ENCODE results near the gene PCDHGB4. TPM values are rescaled to one million over a fixed set of nuclear protein-coding genes. Genes with fewer than 3 reads are reported as not detected.
"Not testable (repeated sequence)": the region's sequence is repeated elsewhere in the genome, so short reads cannot be mapped to it uniquely, and the experiment has no call there.

PCDHGB4 gene
- total RNA-seq, 2 donors from 2014 or later: 0.29 to 0.39 TPM

DNA sequence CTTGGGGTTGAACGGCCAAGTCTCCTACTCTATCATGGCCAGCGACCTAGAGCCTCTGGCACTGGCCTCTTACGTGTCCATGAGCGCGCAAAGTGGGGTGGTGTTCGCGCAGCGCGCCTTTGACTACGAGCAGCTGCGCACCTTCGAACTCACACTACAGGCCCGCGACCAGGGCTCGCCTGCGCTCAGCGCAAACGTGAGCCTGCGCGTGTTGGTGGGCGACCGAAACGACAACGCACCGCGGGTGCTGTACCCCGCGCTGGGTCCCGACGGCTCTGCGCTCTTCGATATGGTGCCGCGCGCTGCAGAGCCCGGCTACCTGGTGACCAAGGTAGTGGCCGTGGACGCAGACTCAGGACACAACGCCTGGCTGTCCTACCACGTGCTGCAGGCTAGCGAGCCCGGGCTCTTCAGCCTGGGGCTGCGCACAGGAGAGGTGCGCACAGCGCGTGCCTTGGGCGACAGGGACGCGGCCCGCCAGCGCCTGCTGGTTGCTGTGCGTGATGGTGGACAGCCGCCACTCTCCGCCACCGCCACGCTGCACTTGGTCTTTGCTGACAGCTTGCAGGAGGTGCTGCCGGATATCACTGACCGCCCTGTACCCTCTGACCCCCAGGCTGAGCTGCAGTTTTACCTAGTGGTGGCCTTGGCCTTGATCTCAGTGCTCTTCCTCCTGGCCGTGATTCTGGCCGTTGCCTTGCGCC lies 12.2 kb downstream of the PCDHGB4 start:
- peaks cover 4% of the 10 kb centered on the region for H3K9me3 Mint-ChIP-seq
- peaks cover 38 to 56% of the 10 kb centered on the region in 2 donors for H3K27me3 Mint-ChIP-seq
- ATAC-seq (no peak), DNase-seq (ENCODE audit: low spot score) (no peak)
- H3K27ac Mint-ChIP-seq: no peak overlapping the region
- H3K36me3 Mint-ChIP-seq: peaks cover 12% of the 10 kb centered on the region
- peaks cover 6 to 10% of the 10 kb centered on the region in 2 donors for H3K4me1 Mint-ChIP-seq (ENCODE audit: low read depth in 2 of 2)
- H3K4me3 Mint-ChIP-seq: peak overlapping the region; percentile 12

DNA sequence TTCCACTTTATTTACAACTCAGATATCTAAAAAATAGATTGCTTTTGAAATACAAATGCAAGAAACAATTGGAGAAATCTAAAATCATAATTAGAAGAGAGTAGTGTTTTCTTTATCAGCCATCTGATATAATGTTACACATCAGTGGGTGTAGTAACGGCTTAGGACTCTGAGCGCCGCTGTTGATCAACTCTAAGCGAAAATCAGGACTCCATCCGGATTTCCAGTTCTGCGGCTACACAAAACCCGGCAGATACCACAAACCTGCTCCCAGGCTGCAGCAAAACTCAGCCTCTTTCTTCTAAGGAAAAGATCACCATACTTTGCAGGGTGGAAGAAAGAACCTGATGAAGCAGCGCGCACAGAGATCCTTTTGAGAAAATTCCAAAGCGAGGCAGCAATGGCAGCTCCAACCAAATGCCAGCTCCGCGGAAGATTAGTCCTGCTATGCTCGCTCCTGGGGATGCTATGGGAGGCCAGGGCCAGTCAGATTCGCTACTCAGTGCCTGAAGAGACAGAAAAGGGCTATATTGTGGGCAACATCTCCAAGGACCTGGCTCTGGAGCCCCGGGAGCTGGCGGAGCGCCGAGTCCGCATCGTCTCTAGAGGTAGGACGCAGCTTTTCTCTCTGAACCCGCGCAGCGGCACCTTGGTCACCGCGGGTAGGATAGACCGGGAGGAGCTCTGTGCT lies 15.2 kb downstream of the PCDHGB4 start, which contains the start of gene PCDHGA9:
PCDHGA9 (plus strand) TSS at position 226 of the 691 bp plus-strand sequence; CDS start at position 401, 175 bp downstream.
- peaks cover 11 to 12% of the 10 kb centered on the region in 2 donors for H3K4me1 Mint-ChIP-seq (ENCODE audit: low read depth in 2 of 2)
- no peak for DNase-seq (ENCODE audit: low spot score)
- H3K9me3 Mint-ChIP-seq: peaks cover 4% of the 10 kb centered on the region
- no peak for ATAC-seq
- peaks cover 34 to 54% of the 10 kb centered on the region in 2 donors for H3K27me3 Mint-ChIP-seq
- H3K4me3 Mint-ChIP-seq: peak within 1 kb of the TSS; percentile 43
- H3K27ac Mint-ChIP-seq: no peak within 1 kb of the TSS
- H3K36me3 Mint-ChIP-seq: peaks cover 6% of the 10 kb centered on the region

GRCh38 chr5:141403387-141403786 lies 15.9 kb downstream of the PCDHGB4 start:
- H3K36me3 Mint-ChIP-seq: peaks cover 11% of the 10 kb centered on the region
- H3K9me3 Mint-ChIP-seq: peaks cover 4% of the 10 kb centered on the region
- H3K4me1 Mint-ChIP-seq (ENCODE audit: low read depth in 2 of 2): peaks cover 15 to 16% of the 10 kb centered on the region in 2 donors
- H3K4me3 Mint-ChIP-seq: no peak overlapping the region
- H3K27ac Mint-ChIP-seq: no peak overlapping the region
- ATAC-seq (no peak), DNase-seq (ENCODE audit: low spot score) (no peak)
- peaks cover 36 to 61% of the 10 kb centered on the region in 2 donors for H3K27me3 Mint-ChIP-seq

DNA sequence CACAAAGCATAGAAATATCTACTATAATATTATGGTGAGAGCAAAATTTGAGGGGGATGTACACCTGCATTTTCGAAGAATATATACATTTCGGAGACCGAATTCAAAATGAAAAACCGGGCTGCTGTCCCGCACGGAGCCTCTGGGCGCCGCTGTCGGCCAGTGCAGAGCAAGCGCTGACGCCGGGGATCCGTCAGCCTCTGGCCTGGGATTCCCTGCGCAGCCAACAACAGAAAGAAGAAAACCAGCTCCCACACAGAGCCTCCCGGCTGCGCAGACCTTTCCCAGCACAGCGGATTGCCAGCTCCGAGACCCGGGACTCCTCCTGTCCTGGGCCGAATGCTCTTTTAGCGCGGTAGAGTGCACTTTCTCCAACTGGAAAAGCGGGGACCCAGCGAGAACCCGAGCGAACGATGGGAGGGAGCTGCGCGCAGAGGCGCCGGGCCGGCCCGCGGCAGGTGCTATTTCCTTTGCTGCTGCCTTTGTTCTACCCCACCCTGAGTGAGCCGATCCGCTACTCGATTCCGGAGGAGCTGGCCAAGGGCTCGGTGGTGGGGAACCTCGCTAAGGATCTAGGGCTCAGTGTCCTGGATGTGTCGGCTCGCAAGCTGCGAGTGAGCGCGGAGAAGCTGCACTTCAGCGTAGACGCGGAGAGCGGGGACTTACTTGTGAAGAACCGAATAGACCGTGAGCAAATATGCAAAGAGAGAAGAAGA lies 20.4 kb downstream of the PCDHGB4 start, which contains the start of gene PCDHGB6:
PCDHGB6 (plus strand) TSS at position 232 of the 716 bp plus-strand sequence; CDS start at position 414, 182 bp downstream.
- peaks cover 19% of the 10 kb centered on the region for H3K36me3 Mint-ChIP-seq
- peak within 1 kb of the TSS; percentile 76 for H3K4me3 Mint-ChIP-seq
- ATAC-seq (peak; percentile 80 to 92), DNase-seq (ENCODE audit: low spot score) (peak; percentile 75)
- not testable (repeated sequence) for H3K9me3 Mint-ChIP-seq
- peaks cover 24 to 60% of the 10 kb centered on the region in 2 donors for H3K27me3 Mint-ChIP-seq
- peaks cover 20% of the 10 kb centered on the region in 2 donors for H3K4me1 Mint-ChIP-seq (ENCODE audit: low read depth in 2 of 2)
- H3K27ac Mint-ChIP-seq: peak within 1 kb of the TSS; percentile 9 to 35

DNA sequence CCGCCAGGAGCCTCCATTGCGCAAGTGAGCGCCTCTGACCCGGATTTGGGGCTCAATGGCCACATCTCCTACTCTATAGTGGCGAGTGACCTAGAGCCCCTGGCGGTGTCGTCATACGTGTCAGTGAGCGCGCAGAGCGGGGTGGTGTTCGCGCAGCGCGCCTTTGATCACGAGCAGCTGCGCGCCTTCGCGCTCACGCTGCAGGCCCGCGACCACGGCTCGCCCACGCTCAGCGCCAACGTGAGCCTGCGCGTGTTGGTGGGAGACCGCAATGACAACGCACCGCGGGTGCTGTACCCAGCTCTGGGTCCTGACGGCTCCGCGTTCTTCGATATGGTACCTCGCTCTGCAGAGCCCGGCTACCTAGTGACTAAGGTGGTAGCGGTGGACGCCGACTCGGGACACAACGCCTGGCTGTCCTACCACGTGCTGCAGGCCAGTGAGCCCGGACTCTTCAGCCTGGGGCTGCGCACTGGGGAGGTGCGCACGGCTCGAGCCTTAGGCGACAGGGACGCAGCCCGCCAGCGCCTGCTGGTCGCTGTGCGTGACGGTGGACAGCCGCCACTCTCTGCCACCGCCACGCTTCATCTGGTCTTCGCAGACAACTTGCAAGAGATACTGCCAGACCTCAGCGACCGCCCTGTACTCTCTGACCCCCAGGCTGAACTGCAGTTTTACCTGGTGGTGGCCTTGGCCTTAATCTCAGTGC lies 22.3 kb downstream of the PCDHGB4 start:
- peaks cover 26 to 65% of the 10 kb centered on the region in 2 donors for H3K27me3 Mint-ChIP-seq
- H3K4me3 Mint-ChIP-seq: peak overlapping the region; percentile 76
- no peak overlapping the region for H3K27ac Mint-ChIP-seq
- peaks cover 35% of the 10 kb centered on the region for H3K36me3 Mint-ChIP-seq
- DNase-seq (ENCODE audit: low spot score): no peak
- no peaks in the 10 kb centered on the region for H3K9me3 Mint-ChIP-seq
- H3K4me1 Mint-ChIP-seq (ENCODE audit: low read depth in 2 of 2): peaks cover 31 to 36% of the 10 kb centered on the region in 2 donors
- no peak for ATAC-seq

DNA sequence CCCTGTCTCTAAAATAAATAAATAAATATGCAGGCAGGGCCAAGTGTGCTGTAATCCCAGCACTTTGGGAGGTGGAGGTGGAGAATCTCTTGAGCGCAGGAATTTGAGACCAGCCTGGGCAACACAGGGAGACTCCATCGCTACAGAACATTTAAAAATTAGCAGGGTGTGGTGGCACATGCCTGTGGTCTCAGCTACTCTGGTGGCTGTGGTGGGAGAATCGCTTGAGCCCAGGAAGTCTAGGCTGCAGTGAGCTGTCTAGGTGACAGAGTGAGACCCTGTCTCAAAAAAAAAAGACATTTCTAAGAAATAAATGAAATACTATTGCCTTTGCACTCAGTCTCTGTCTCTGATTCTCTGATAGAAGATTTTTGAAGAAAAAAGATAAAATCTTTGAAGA lies 24.1 kb downstream of the PCDHGB4 start:
- peaks cover 31 to 43% of the 10 kb centered on the region in 2 donors for H3K4me1 Mint-ChIP-seq (ENCODE audit: low read depth in 2 of 2)
- ATAC-seq: no peak
- peaks cover 35% of the 10 kb centered on the region for H3K36me3 Mint-ChIP-seq
- H3K27ac Mint-ChIP-seq: no peak overlapping the region
- peaks cover 21 to 66% of the 10 kb centered on the region in 2 donors for H3K27me3 Mint-ChIP-seq
- H3K4me3 Mint-ChIP-seq: no peak overlapping the region
- no peaks in the 10 kb centered on the region for H3K9me3 Mint-ChIP-seq
- no peak for DNase-seq (ENCODE audit: low spot score)

DNA sequence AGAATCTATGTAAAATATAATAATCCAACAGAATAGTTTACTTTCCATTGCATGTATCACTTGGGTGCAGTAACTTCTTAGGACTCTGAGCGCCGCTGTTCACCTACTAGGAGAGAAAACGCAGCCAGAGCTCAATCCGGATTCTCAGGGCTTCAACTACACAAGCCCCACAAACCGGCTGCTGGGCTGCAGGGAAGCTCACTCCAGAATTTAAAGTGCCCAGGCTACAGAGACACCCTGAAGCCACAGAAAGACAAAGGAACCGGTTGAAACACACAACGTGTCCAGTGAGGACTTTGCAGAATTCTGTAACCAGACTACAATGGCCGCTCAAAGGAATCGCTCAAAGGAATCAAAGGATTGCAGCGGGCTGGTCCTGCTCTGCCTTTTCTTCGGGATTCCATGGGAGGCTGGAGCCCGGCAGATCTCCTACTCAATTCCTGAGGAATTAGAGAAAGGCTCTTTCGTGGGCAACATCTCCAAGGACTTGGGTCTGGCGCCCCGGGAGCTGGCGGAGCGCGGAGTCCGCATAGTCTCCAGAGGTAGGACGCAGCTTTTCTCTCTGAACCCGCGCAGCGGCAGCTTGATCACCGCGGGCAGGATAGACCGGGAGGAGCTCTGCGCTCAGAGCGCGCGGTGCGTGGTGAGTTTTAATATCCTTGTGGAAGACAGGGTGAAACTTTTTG lies 25.5 kb downstream of the PCDHGB4 start, which contains the start of gene PCDHGA10:
PCDHGA10 (plus strand) TSS at position 134 of the 686 bp plus-strand sequence; CDS start at position 323, 189 bp downstream.
- peaks cover 2% of the 10 kb centered on the region for H3K9me3 Mint-ChIP-seq
- H3K4me3 Mint-ChIP-seq: peak within 1 kb of the TSS; percentile 92
- peaks cover 31 to 41% of the 10 kb centered on the region in 2 donors for H3K4me1 Mint-ChIP-seq (ENCODE audit: low read depth in 2 of 2)
- DNase-seq (ENCODE audit: low spot score): no peak
- peaks cover 26 to 62% of the 10 kb centered on the region in 2 donors for H3K27me3 Mint-ChIP-seq
- peak; percentile 74 to 75 for ATAC-seq
- peak within 1 kb of the TSS; percentile 34 to 58 for H3K27ac Mint-ChIP-seq
- H3K36me3 Mint-ChIP-seq: peaks cover 39% of the 10 kb centered on the region

GRCh38 chr5:141413540-141414069 lies 26.1 kb downstream of the PCDHGB4 start:
- ATAC-seq: no peak
- Mint-ChIP-seq H3K36me3 (peaks cover 40% of the 10 kb centered on the region), H3K27ac (peak overlapping the region; percentile 34 to 58), H3K27me3 (peaks cover 28 to 62% of the 10 kb centered on the region in 2 donors), H3K9me3 (peaks cover 5% of the 10 kb centered on the region), H3K4me3 (peak overlapping the region; percentile 92), H3K4me1 (ENCODE audit: low read depth in 2 of 2) (peaks cover 30 to 43% of the 10 kb centered on the region in 2 donors)
- DNase-seq (ENCODE audit: low spot score): no peak

- not testable (repeated sequence) for H3K27ac Mint-ChIP-seq; DNase-seq (ENCODE audit: low spot score); ATAC-seq; H3K9me3 Mint-ChIP-seq
- Mint-ChIP-seq H3K4me1 (ENCODE audit: low read depth in 2 of 2) (peaks cover 24 to 45% of the 10 kb centered on the region in 2 donors), H3K4me3 (peak overlapping the region; percentile 62), H3K36me3 (peaks cover 36% of the 10 kb centered on the region), H3K27me3 (peaks cover 27 to 60% of the 10 kb centered on the region in 2 donors)
Observed at GRCh38 chr5:141414548-141415274, 27.2 kb downstream of the PCDHGB4 start.

DNA sequence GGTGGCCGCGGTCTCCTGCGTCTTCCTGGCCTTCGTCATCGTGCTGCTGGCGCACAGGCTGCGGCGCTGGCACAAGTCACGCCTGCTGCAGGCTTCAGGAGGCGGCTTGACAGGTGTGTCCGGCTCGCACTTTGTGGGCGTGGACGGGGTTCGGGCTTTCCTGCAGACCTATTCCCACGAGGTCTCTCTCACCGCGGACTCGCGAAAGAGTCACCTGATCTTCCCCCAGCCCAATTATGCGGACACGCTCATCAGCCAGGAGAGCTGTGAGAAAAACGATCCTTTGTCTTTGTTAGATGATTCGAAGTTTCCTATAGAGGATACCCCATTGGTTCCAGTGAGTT lies 27.7 kb downstream of the PCDHGB4 start:
- not testable (repeated sequence) for H3K27ac Mint-ChIP-seq; H3K9me3 Mint-ChIP-seq; DNase-seq (ENCODE audit: low spot score); ATAC-seq
- peaks cover 22 to 42% of the 10 kb centered on the region in 2 donors for H3K4me1 Mint-ChIP-seq (ENCODE audit: low read depth in 2 of 2)
- peaks cover 25 to 60% of the 10 kb centered on the region in 2 donors for H3K27me3 Mint-ChIP-seq
- H3K36me3 Mint-ChIP-seq: peaks cover 33% of the 10 kb centered on the region
- peak overlapping the region; percentile 62 for H3K4me3 Mint-ChIP-seq

- ATAC-seq (peak; percentile 82 to 92), DNase-seq (ENCODE audit: low spot score) (peak; percentile 76)
- H3K9me3 Mint-ChIP-seq: not testable (repeated sequence)
- H3K27me3 Mint-ChIP-seq: peaks cover 35 to 78% of the 10 kb centered on the region in 2 donors
- H3K4me1 Mint-ChIP-seq (ENCODE audit: low read depth in 2 of 2): peaks cover 20 to 51% of the 10 kb centered on the region in 2 donors
- H3K36me3 Mint-ChIP-seq: peaks cover 30% of the 10 kb centered on the region
- peak within 1 kb of the TSS in 1 of 2 donors; percentile 18 for H3K27ac Mint-ChIP-seq
- peak within 1 kb of the TSS; percentile 76 for H3K4me3 Mint-ChIP-seq
Observed at GRCh38 chr5:141417494-141418172, 30.1 kb downstream of the PCDHGB4 start, which contains the start of gene PCDHGB7. Gene PCDHGB7, plus strand, starts transcription at chr5:141417677. Its CDS starts 183 bp downstream, at chr5:141417860.
